HCT116 (cell line): Measurements from ENCODE around the gene FHL5.

Source experiments
- EGR1 ChIP-seq: IDR thresholded peaks from 2 replicates; pipeline ENCODE4 v1.6.1; 2012; ENCODE audit warnings: low read depth
- EZH2 ChIP-seq: fragments of 200-600 bp; sonication (generic); IDR thresholded peaks from 2 replicates; pipeline ENCODE4 v1.6.1; 2017; ENCODE audit warnings: antibody characterized with exemption, mixed run types
- EZH2phosphoT487 ChIP-seq: fragments of 200-600 bp; IDR thresholded peaks from 2 replicates; pipeline ENCODE4 v1.6.1; 2018; ENCODE audit warnings: antibody characterized with exemption, borderline replicate concordance
- POLR2A ChIP-seq: IDR thresholded peaks from 2 replicates; pipeline ENCODE4 v1.7.0; 2011; ENCODE audit warnings: borderline replicate concordance; ENCODE audit not compliant: insufficient read depth, insufficient read length; ENCODE audit errors: extremely low read depth
- RAD21 ChIP-seq: IDR thresholded peaks from 2 replicates; pipeline ENCODE4 v1.6.1; 2012; ENCODE audit warnings: low read depth, mild to moderate bottlenecking
- SP1 ChIP-seq: IDR thresholded peaks from 2 replicates; pipeline ENCODE4 v1.6.1; 2012; ENCODE audit warnings: low read depth
- YY1 ChIP-seq: IDR thresholded peaks from 2 replicates; pipeline ENCODE4 v1.6.1; 2011; ENCODE audit warnings: low read length, low read depth, moderate library complexity, mild to moderate bottlenecking; ENCODE audit not compliant: insufficient replicate concordance; ENCODE audit errors: extremely low read depth
- TF ChIP-seq, protein P1 (sequence below), 3 experiments: fragments of 200-600 bp in 1 of 3; sonication (generic) in 1 of 3; IDR thresholded peaks in 2 of 3; conservative IDR thresholded peaks in 1 of 3; 2 replicates each; pipeline ENCODE4 v1.5.1; 2012 to 2017; ENCODE audit warnings: low read depth in 2 of 3, low read length in 2 of 3, antibody characterized with exemption in 1 of 3, borderline replicate concordance in 1 of 3, control low read depth in 1 of 3, mild to moderate bottlenecking in 1 of 3, mixed read lengths in 1 of 3, mixed run types in 1 of 3, moderate library complexity in 1 of 3; ENCODE audit not compliant: insufficient read depth in 1 of 3
- TF ChIP-seq, protein P2 (sequence below): IDR thresholded peaks from 2 replicates; pipeline ENCODE4 v1.6.1; 2012; ENCODE audit warnings: low read depth

GRCh38 chr6:96575359-96575758 lies 12.4 kb downstream of the FHL5 start:
- TF ChIP-seq SP1 (no peak), EZH2 (no peak), YY1 (no peak), RAD21 (no peak), EGR1 (no peak), POLR2A (no peak), EZH2phosphoT487 (no peak)
- TF ChIP-seq, protein P1, sequence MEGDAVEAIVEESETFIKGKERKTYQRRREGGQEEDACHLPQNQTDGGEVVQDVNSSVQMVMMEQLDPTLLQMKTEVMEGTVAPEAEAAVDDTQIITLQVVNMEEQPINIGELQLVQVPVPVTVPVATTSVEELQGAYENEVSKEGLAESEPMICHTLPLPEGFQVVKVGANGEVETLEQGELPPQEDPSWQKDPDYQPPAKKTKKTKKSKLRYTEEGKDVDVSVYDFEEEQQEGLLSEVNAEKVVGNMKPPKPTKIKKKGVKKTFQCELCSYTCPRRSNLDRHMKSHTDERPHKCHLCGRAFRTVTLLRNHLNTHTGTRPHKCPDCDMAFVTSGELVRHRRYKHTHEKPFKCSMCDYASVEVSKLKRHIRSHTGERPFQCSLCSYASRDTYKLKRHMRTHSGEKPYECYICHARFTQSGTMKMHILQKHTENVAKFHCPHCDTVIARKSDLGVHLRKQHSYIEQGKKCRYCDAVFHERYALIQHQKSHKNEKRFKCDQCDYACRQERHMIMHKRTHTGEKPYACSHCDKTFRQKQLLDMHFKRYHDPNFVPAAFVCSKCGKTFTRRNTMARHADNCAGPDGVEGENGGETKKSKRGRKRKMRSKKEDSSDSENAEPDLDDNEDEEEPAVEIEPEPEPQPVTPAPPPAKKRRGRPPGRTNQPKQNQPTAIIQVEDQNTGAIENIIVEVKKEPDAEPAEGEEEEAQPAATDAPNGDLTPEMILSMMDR (IDR thresholded peaks at IDR 0.05 in 2 of 3, conservative IDR thresholded peaks at IDR 0.05 in 1 of 3; ENCODE audit: borderline replicate concordance in 1 of 3, insufficient read depth in 1 of 3, low read depth in 2 of 3, low read length in 2 of 3), result no peak
- TF ChIP-seq, protein P2, sequence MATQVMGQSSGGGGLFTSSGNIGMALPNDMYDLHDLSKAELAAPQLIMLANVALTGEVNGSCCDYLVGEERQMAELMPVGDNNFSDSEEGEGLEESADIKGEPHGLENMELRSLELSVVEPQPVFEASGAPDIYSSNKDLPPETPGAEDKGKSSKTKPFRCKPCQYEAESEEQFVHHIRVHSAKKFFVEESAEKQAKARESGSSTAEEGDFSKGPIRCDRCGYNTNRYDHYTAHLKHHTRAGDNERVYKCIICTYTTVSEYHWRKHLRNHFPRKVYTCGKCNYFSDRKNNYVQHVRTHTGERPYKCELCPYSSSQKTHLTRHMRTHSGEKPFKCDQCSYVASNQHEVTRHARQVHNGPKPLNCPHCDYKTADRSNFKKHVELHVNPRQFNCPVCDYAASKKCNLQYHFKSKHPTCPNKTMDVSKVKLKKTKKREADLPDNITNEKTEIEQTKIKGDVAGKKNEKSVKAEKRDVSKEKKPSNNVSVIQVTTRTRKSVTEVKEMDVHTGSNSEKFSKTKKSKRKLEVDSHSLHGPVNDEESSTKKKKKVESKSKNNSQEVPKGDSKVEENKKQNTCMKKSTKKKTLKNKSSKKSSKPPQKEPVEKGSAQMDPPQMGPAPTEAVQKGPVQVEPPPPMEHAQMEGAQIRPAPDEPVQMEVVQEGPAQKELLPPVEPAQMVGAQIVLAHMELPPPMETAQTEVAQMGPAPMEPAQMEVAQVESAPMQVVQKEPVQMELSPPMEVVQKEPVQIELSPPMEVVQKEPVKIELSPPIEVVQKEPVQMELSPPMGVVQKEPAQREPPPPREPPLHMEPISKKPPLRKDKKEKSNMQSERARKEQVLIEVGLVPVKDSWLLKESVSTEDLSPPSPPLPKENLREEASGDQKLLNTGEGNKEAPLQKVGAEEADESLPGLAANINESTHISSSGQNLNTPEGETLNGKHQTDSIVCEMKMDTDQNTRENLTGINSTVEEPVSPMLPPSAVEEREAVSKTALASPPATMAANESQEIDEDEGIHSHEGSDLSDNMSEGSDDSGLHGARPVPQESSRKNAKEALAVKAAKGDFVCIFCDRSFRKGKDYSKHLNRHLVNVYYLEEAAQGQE, result no peak
